Endothelial cell (in vitro differentiated cells): ENCODE measurements around the gene SSBP3. TPM values are rescaled to one million over a fixed set of nuclear protein-coding genes. Genes with fewer than 3 reads are reported as not detected.

Experiments
- DNase-seq: peaks from one replicate; pipeline ENCODE4 v3.0.0; 2021; ENCODE audit warnings: low spot score
- H3K27ac Mint-ChIP-seq: one replicate; pipeline ENCODE4 v1.8.0; 2021; ENCODE audit warnings: mixed read lengths, inconsistent platforms; ENCODE audit not compliant: unreplicated experiment
- H3K27me3 Mint-ChIP-seq: one replicate; pipeline ENCODE4 v1.8.0; 2021; ENCODE audit warnings: mild to moderate bottlenecking, moderate library complexity, mixed read lengths, inconsistent platforms; ENCODE audit not compliant: unreplicated experiment
- H3K36me3 Mint-ChIP-seq: one replicate; pipeline ENCODE4 v1.8.0; 2021; ENCODE audit warnings: mild to moderate bottlenecking, low read depth, mixed read lengths, inconsistent platforms; ENCODE audit not compliant: unreplicated experiment
- H3K4me1 Mint-ChIP-seq: one replicate; pipeline ENCODE4 v1.8.0; 2021; ENCODE audit warnings: mild to moderate bottlenecking, mixed read lengths, inconsistent platforms; ENCODE audit not compliant: unreplicated experiment
- H3K4me3 Mint-ChIP-seq: one replicate; pipeline ENCODE4 v1.8.0; 2021; ENCODE audit warnings: mild to moderate bottlenecking, mixed read lengths, inconsistent platforms; ENCODE audit not compliant: unreplicated experiment
- H3K9me3 Mint-ChIP-seq: one replicate; pipeline ENCODE4 v1.8.0; 2021; ENCODE audit warnings: mixed read lengths, inconsistent platforms; ENCODE audit not compliant: unreplicated experiment
- CTCF ChIP-seq: fragments of 200-600 bp; sonication (generic); IDR thresholded peaks from one replicate; pipeline ENCODE4 v1.5.0; 2021; ENCODE audit warnings: antibody characterized with exemption; ENCODE audit not compliant: unreplicated experiment
- total RNA-seq: library from RNA; stranded (reverse); fragmentation: NEBNext Ultra II Directional; extraction: Animal tissue kit (Norgen Biotek cat#: 25700); gene quantifications from one replicate; pipeline ENCODE4 v1.2.1, GENCODE V29; 2021; ENCODE audit not compliant: unreplicated experiment

SSBP3 gene
- total RNA-seq, 1 donor from 2014 or later, result 142 TPM

- Mint-ChIP-seq H3K4me3 (no peak overlapping the region), H3K4me1 (peaks cover 4% of the 10 kb centered on the region), H3K36me3 (peaks cover 4% of the 10 kb centered on the region), H3K27ac (no peak overlapping the region), H3K27me3 (no peaks in the 10 kb centered on the region), H3K9me3 (no peaks in the 10 kb centered on the region)
- DNase-seq, result no peak
- TF ChIP-seq CTCF, result no peak
These were observed 36.0 kb upstream of the SSBP3 start for GRCh38 chr1:54442185-54442584.

GRCh38 chr1:54439550-54440223 is 33.5 kb upstream of the SSBP3 start:
- no peak overlapping the region for H3K4me3 Mint-ChIP-seq
- no peaks in the 10 kb centered on the region for H3K9me3 Mint-ChIP-seq
- peaks cover 4% of the 10 kb centered on the region for H3K4me1 Mint-ChIP-seq
- no peak overlapping the region for H3K27ac Mint-ChIP-seq
- H3K27me3 Mint-ChIP-seq, result no peaks in the 10 kb centered on the region
- H3K36me3 Mint-ChIP-seq, result peaks cover 4% of the 10 kb centered on the region
- no peak for DNase-seq
- TF ChIP-seq CTCF, result no peak

- H3K9me3 Mint-ChIP-seq, result no peaks in the 10 kb centered on the region
- no peak for DNase-seq
- H3K4me1 Mint-ChIP-seq, result peaks cover 4% of the 10 kb centered on the region
- H3K27ac Mint-ChIP-seq, result no peak overlapping the region
- H3K27me3 Mint-ChIP-seq, result peaks cover 1% of the 10 kb centered on the region
- no peak for TF ChIP-seq CTCF
- H3K4me3 Mint-ChIP-seq, result no peak overlapping the region
- peaks cover 4% of the 10 kb centered on the region for H3K36me3 Mint-ChIP-seq
These were observed 31.6 kb upstream of the SSBP3 start for GRCh38 chr1:54437783-54438182.

GRCh38 chr1:54436826-54437225 is 30.6 kb upstream of the SSBP3 start:
- no peak for TF ChIP-seq CTCF
- H3K27me3 Mint-ChIP-seq, result peaks cover 1% of the 10 kb centered on the region

GRCh38 chr1:54429838-54430237 is 23.6 kb upstream of the SSBP3 start:
- Mint-ChIP-seq H3K9me3 (no peaks in the 10 kb centered on the region), H3K36me3 (no peaks in the 10 kb centered on the region), H3K27me3 (peaks cover 3% of the 10 kb centered on the region), H3K4me3 (no peak overlapping the region), H3K4me1 (no peaks in the 10 kb centered on the region), H3K27ac (no peak overlapping the region)
- TF ChIP-seq CTCF, result no peak
- DNase-seq, result no peak

More at GRCh38 chr1:54436826-54437225, 30.6 kb upstream of the SSBP3 start:
- Mint-ChIP-seq H3K4me1 (no peaks in the 10 kb centered on the region), H3K27ac (no peak overlapping the region), H3K36me3 (peaks cover 4% of the 10 kb centered on the region), H3K4me3 (no peak overlapping the region), H3K9me3 (no peaks in the 10 kb centered on the region)
- DNase-seq, result no peak
